Natural killer cell (primary cell): Measurements from ENCODE around the gene STK40. TPM values are rescaled to one million over a fixed set of nuclear protein-coding genes. Genes with fewer than 3 reads are reported as not detected.

Experiments used
- ATAC-seq, 3 donors: fragments of 150-1000 bp in 2 of 3; fragments of 200-7000 bp in 1 of 3; cut with Tn5 transposase; 1 replicate in 1 of 3; 2 replicates in 2 of 3; pipeline ENCODE4 v1.10.0; 2021; ENCODE audit warnings: mild to moderate bottlenecking in 2 of 3, moderate library complexity in 2 of 3
- DNase-seq, 2 donors: peaks; one replicate each; pipeline versions ENCODE4 v3.0.0 to v3.0.0-alpha.2; 2013 to 2021; ENCODE audit warnings: mixed read lengths in 1 of 2
- H3K27ac ChIP-seq: one replicate; pipeline ENCODE4 v1.5.1; 2013; ENCODE audit warnings: mild to moderate bottlenecking, low read length
- H3K27me3 ChIP-seq: one replicate; pipeline ENCODE4 v1.6.1; 2013; ENCODE audit warnings: low read length; ENCODE audit not compliant: control insufficient read depth, insufficient read depth
- H3K36me3 ChIP-seq: one replicate; pipeline ENCODE4 v1.6.1; 2013; ENCODE audit warnings: low read length; ENCODE audit not compliant: control insufficient read depth, insufficient read depth
- H3K4me1 ChIP-seq: one replicate; pipeline ENCODE4 v1.6.1; 2013; ENCODE audit warnings: low read length; ENCODE audit not compliant: control insufficient read depth, insufficient read depth
- H3K4me3 ChIP-seq: one replicate; pipeline ENCODE4 v1.5.1; 2013; ENCODE audit warnings: low read length
- H3K9me3 ChIP-seq: one replicate; pipeline ENCODE4 v1.6.1; 2013; ENCODE audit warnings: low read length; ENCODE audit not compliant: control insufficient read depth, insufficient read depth
- H3K27ac Mint-ChIP-seq, 2 donors: one replicate each; pipeline ENCODE4 v1.8.0; 2022; ENCODE audit warnings: mild to moderate bottlenecking in 2 of 2, mixed read lengths in 2 of 2, moderate library complexity in 1 of 2
- H3K27me3 Mint-ChIP-seq, 2 donors: one replicate each; pipeline ENCODE4 v1.8.0; 2022; ENCODE audit warnings: low read depth in 2 of 2, mixed read lengths in 2 of 2
- H3K36me3 Mint-ChIP-seq: one replicate; pipeline ENCODE4 v1.8.0; 2022; ENCODE audit warnings: mixed read lengths
- H3K4me1 Mint-ChIP-seq, 2 donors: one replicate each; pipeline ENCODE4 v1.8.0; 2022; ENCODE audit warnings: mixed read lengths in 2 of 2
- H3K4me3 Mint-ChIP-seq: one replicate; pipeline ENCODE4 v1.8.0; 2022; ENCODE audit warnings: mild to moderate bottlenecking, moderate library complexity, mixed read lengths
- H3K9me3 Mint-ChIP-seq, 2 donors: one replicate each; pipeline ENCODE4 v1.8.0; 2022; ENCODE audit warnings: mixed read lengths in 2 of 2
- WGBS: methylation state at CpG from one replicate; pipeline ENCODE4 v1.1.7; 2013; ENCODE audit warnings: missing lambda C conversion rate; ENCODE audit not compliant: insufficient coverage; 5-methylcytosine and 5-hydroxymethylcytosine counted together
- intact Hi-C: fragments of 100-400 bp; cut with micrococcal nuclease; formaldehyde crosslinking; loops from one replicate; pipeline ENCODE4 v1.14.2; 2022
- total RNA-seq, 4 donors: library from RNA; stranded (reverse); fragments of 120-200 nt in 1 of 4; gene quantifications; one replicate each; pipeline versions ENCODE4 v1.2.3 to v1.2.4, GENCODE V29; 2013 to 2022
- TF ChIP-seq, protein P1 (sequence below): fragments of 200-600 bp; IDR thresholded peaks from one replicate; pipeline ENCODE4 v1.8.0; 2022; ENCODE audit warnings: antibody characterized with exemption

Gene STK40
- total RNA-seq, 3 donors from 2014 or later (not counting 1 experiment from before 2014, with no cell fraction given) = 55.9 to 65.3 (median 59.8) TPM

DNA sequence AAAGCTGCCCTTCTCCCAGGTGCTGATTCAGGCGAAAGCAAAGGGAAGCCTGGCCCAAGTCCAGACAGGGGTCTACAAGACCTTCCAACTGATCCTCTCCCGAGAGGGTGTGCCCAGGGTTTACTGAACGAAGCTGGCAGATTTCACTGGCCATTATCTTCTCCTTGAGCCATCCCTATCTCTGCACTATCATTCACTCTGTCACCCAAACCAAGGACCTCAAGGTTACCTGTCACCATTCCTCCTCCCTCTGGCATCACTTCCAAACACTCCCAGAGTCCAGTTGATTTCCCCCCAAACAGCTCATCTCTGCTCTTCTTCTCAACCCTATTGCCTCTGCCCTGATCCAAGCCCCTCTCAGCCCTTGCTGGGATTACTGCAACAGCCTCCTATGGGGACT is 4.9 kb downstream of the STK40 start:
- H3K4me3 Mint-ChIP-seq = no peak overlapping the region
- peaks cover 68 to 76% of the 10 kb centered on the region in 2 donors for H3K4me1 Mint-ChIP-seq
- no peak for ATAC-seq
- Histone ChIP-seq H3K9me3 (no peaks in the 10 kb centered on the region), H3K4me1 (peaks cover 53% of the 10 kb centered on the region), H3K27ac (no peak overlapping the region), H3K36me3 (peaks cover 4% of the 10 kb centered on the region), H3K27me3 (no peaks in the 10 kb centered on the region), H3K4me3 (no peak overlapping the region)
- H3K27me3 Mint-ChIP-seq = no peaks in the 10 kb centered on the region
- intact Hi-C loops = no loop called here
- H3K36me3 Mint-ChIP-seq = no peaks in the 10 kb centered on the region
- peak overlapping the region; percentile 78 to 99 for H3K27ac Mint-ChIP-seq
- DNase-seq = no peak
- H3K9me3 Mint-ChIP-seq = no peaks in the 10 kb centered on the region
- 94% methylated on average over 3 of the region's 3 CpGs for WGBS
- TF ChIP-seq, protein P1, sequence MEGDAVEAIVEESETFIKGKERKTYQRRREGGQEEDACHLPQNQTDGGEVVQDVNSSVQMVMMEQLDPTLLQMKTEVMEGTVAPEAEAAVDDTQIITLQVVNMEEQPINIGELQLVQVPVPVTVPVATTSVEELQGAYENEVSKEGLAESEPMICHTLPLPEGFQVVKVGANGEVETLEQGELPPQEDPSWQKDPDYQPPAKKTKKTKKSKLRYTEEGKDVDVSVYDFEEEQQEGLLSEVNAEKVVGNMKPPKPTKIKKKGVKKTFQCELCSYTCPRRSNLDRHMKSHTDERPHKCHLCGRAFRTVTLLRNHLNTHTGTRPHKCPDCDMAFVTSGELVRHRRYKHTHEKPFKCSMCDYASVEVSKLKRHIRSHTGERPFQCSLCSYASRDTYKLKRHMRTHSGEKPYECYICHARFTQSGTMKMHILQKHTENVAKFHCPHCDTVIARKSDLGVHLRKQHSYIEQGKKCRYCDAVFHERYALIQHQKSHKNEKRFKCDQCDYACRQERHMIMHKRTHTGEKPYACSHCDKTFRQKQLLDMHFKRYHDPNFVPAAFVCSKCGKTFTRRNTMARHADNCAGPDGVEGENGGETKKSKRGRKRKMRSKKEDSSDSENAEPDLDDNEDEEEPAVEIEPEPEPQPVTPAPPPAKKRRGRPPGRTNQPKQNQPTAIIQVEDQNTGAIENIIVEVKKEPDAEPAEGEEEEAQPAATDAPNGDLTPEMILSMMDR = no peak

DNA sequence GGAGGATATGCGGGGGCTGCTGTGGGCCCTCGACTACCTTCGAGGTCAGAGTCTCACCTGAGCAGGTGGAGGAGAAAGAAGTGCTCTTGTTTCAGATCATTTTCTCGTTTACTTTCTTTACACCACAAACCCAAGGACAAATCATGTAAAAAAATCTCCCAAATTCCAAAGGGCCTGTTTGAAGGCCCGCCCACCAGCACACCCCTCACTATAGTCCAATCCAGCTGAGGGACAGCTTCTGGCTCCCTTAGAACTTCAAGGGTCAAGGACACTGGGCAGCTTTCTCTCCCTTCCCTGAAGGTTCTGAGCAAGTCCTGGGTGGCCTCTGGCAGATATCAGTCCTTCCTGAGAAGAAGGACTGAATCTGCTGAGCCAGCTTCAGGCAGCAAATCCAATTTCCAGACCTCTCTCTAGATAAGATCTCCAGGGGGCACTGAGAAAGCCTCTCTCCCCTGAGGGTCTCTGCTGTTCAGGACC is 5.5 kb downstream of the STK40 start:
- H3K27ac Mint-ChIP-seq = peak overlapping the region; percentile 78 to 99
- no peaks in the 10 kb centered on the region for H3K9me3 ChIP-seq
- H3K36me3 Mint-ChIP-seq = no peaks in the 10 kb centered on the region
- no peaks in the 10 kb centered on the region for H3K27me3 Mint-ChIP-seq
- H3K9me3 Mint-ChIP-seq = no peaks in the 10 kb centered on the region
- H3K36me3 ChIP-seq = peaks cover 4% of the 10 kb centered on the region
- DNase-seq (no peak), ATAC-seq (no peak)
- peaks cover 68 to 76% of the 10 kb centered on the region in 2 donors for H3K4me1 Mint-ChIP-seq
- no peak overlapping the region for H3K27ac ChIP-seq
- WGBS = 79% methylated on average over 5 of the region's 5 CpGs
- H3K4me1 ChIP-seq = peaks cover 59% of the 10 kb centered on the region
- TF ChIP-seq, protein P1 = no peak
- no peak overlapping the region for H3K4me3 Mint-ChIP-seq
- no peak overlapping the region for H3K4me3 ChIP-seq
- H3K27me3 ChIP-seq = no peaks in the 10 kb centered on the region
- intact Hi-C loops = no loop called here

DNA sequence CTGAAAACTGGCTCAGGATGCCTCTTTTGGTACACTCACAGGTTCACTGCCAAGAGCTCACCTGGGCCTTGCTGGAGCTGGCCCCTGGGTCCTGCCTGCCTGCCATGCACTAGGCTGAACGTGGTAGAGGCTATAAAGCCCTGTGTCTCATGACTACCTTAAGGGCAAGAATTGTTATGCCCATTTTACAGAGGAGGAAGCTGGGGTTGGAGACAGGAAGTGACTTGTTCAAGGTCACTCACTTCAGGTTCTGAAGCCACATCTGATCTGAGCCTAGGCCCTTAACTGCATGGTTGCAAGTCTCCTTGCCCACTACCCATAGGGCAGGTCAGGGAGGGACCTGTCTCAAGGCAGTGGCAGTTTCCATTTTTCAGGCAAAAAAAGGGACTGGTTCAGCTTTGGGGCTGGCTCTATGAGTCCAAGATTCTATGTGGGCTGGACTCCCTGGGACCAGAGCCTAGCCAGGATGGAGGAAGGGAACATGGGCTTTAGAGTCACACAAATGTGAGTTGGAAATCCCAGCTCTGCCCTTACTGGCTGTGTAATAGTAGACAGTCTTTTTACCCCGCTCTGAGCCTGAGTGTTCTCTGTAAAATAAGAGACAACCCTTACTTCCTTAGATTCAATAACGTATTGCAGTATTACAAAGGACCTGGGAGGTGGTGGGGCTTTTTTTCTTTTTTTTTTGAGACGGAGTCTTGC is 7.8 kb downstream of the STK40 start:
- Histone ChIP-seq H3K4me1 (peaks cover 62% of the 10 kb centered on the region), H3K36me3 (peaks cover 4% of the 10 kb centered on the region), H3K9me3 (no peaks in the 10 kb centered on the region), H3K27me3 (no peaks in the 10 kb centered on the region), H3K4me3 (no peak overlapping the region), H3K27ac (peak overlapping the region; percentile 59)
- TF ChIP-seq, protein P1 = no peak
- Mint-ChIP-seq H3K4me3 (peak overlapping the region; percentile 6), H3K36me3 (no peaks in the 10 kb centered on the region), H3K27ac (peak overlapping the region; percentile 78 to 99), H3K27me3 (no peaks in the 10 kb centered on the region), H3K9me3 (no peaks in the 10 kb centered on the region), H3K4me1 (peaks cover 68 to 74% of the 10 kb centered on the region in 2 donors)
- DNase-seq (peak in 1 of 2 donors; percentile 24), ATAC-seq (no peak)
- WGBS = 0% methylated on average over 1 of the region's 4 CpGs
- intact Hi-C loops = no loop called here
